MM.1S (cell line): Measurements from ENCODE around the gene TMEM184B.

Experiments
- EZH2phosphoT487 ChIP-seq: fragments of 300-600 bp; sonication (generic); IDR thresholded peaks from 2 replicates; pipeline ENCODE4 v1.6.1; 2018; ENCODE audit warnings: antibody characterized with exemption, low read length
- TF ChIP-seq, protein P1 (sequence below): fragments of 300-600 bp; sonication (generic); IDR thresholded peaks from 2 replicates; pipeline ENCODE4 v1.5.1; 2016; ENCODE audit warnings: antibody characterized with exemption, low read length, mixed read lengths

DNA sequence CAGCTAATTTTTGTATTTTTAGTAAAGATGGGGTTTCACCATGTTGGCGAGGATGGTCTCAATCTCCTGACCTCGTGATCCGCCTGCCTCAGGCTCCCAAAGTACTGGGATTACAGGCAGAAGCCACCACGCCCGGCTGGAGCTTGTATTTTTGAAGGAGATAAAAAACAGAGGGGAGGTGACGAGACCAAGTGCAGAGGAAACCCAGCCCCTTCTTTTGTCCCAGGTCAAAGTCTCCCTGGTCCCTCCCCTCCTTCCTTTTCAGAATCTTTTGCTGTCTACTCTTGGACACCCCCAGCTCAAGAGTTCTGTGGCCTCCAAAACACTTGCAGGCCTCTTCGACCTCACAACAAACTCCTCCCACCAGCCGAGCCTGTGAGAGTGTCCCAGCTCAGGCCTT is 12.2 kb upstream of the TMEM184B start:
- TF ChIP-seq, protein P1, sequence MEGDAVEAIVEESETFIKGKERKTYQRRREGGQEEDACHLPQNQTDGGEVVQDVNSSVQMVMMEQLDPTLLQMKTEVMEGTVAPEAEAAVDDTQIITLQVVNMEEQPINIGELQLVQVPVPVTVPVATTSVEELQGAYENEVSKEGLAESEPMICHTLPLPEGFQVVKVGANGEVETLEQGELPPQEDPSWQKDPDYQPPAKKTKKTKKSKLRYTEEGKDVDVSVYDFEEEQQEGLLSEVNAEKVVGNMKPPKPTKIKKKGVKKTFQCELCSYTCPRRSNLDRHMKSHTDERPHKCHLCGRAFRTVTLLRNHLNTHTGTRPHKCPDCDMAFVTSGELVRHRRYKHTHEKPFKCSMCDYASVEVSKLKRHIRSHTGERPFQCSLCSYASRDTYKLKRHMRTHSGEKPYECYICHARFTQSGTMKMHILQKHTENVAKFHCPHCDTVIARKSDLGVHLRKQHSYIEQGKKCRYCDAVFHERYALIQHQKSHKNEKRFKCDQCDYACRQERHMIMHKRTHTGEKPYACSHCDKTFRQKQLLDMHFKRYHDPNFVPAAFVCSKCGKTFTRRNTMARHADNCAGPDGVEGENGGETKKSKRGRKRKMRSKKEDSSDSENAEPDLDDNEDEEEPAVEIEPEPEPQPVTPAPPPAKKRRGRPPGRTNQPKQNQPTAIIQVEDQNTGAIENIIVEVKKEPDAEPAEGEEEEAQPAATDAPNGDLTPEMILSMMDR = no peak
- no peak for TF ChIP-seq EZH2phosphoT487
